T47D (cell line): ENCODE measurements around the gene PRCD.

Experiments
- DNase-seq, 2 experiments: peaks; one replicate each; pipeline versions ENCODE4 v3.0.0 to v3.0.0-alpha.2; 2011 to 2012; ENCODE audit warnings: low read depth in 1 of 2, low spot score in 1 of 2
- JUND ChIP-seq: IDR thresholded peaks from 2 replicates; pipeline ENCODE4 v1.6.1; 2012; ENCODE audit warnings: low read depth
- in situ Hi-C: cut with HindIII; loops from 2 replicates; pipeline ENCODE4 v1.10.0; 2016; ENCODE audit warnings: low sequenced_read_pairs, low pct_unique_long_range_greater_than_20kb

Gene PRCD

GRCh38 chr17:76539631-76540271, at the start of gene PRCD:
TSS of gene PRCD (plus strand) at chr17:76540044. CDS start at chr17:76540142, 98 bp downstream.
- in situ Hi-C loops: no loop called here
- DNase-seq: peak in 1 of 2 experiments; percentile 30
- TF ChIP-seq JUND: no peak

GRCh38 chr17:76490112-76490710, 49.6 kb upstream of the PRCD start:
- no peak for TF ChIP-seq JUND
- in situ Hi-C loops: no loop called here
- no peak for DNase-seq

GRCh38 chr17:76491271-76492122, 48.3 kb upstream of the PRCD start:
- TF ChIP-seq JUND: no peak
- no peak for DNase-seq
- in situ Hi-C loops: no loop called here

GRCh38 chr17:76492123-76492988, 47.5 kb upstream of the PRCD start:
- no peak for DNase-seq
- TF ChIP-seq JUND: no peak
- in situ Hi-C loops: no loop called here

- in situ Hi-C loops: no loop called here
- no peak for DNase-seq
- no peak for TF ChIP-seq JUND
Observed at GRCh38 chr17:76492989-76493501, 46.8 kb upstream of the PRCD start.

- in situ Hi-C loops: no loop called here
- DNase-seq: no peak
- TF ChIP-seq JUND: no peak
Observed at GRCh38 chr17:76493505-76494167, 46.2 kb upstream of the PRCD start.

GRCh38 chr17:76495663-76496400, 44.0 kb upstream of the PRCD start:
- no peak for TF ChIP-seq JUND
- in situ Hi-C loops: no loop called here
- peak in 1 of 2 experiments; percentile 35 for DNase-seq

GRCh38 chr17:76496464-76496863, 43.4 kb upstream of the PRCD start:
- TF ChIP-seq JUND: no peak
- in situ Hi-C loops: no loop called here
- DNase-seq: no peak

- no peak for DNase-seq
- no peak for TF ChIP-seq JUND
- in situ Hi-C loops: no loop called here
Observed at GRCh38 chr17:76497699-76497978, 42.2 kb upstream of the PRCD start.

- DNase-seq: peak; percentile 55 to 73
- in situ Hi-C loops: no loop called here
- no peak for TF ChIP-seq JUND
Observed at GRCh38 chr17:76497979-76498875, 41.6 kb upstream of the PRCD start.

GRCh38 chr17:76498876-76499251, 41.0 kb upstream of the PRCD start:
- no peak for TF ChIP-seq JUND
- DNase-seq: no peak
- in situ Hi-C loops: no loop called here
